ENCODE results near the gene DHX58. TPM values are rescaled to one million over a fixed set of nuclear protein-coding genes. Genes with fewer than 3 reads are reported as not detected.

The DHX58 gene
- polyA plus RNA-seq, 1 of the 3 experiments (the other 2 are of a cell fraction) = 1.2 TPM

- H3F3A ChIP-seq (replicated peaks; ENCODE audit: insufficient read depth) = no peaks in the 10 kb centered on the region
- H3K4me2 ChIP-seq = no peak overlapping the region
- no peaks in the 10 kb centered on the region for H3K79me2 ChIP-seq (ENCODE audit: insufficient read depth)
- no peak overlapping the region for H3K27ac ChIP-seq (ENCODE audit: low read depth in 2 of 2, low read length in 1 of 2)
- H3K4me3 ChIP-seq (ENCODE audit: low read depth in 2 of 2, low read length in 1 of 2) = no peak overlapping the region
- ChIA-PET POLR2A (no interaction called here), CTCF (interaction anchor here (0.6 to 29.9 kb wide), 6 partner anchors 17 to 137 kb away, joined by 3 to 496 read pairs (median 4); partner anchors contain the start of genes DHX58, DNAJC7 and NKIRAS2)
- no peaks in the 10 kb centered on the region for H3K9me2 ChIP-seq
- no peaks in the 10 kb centered on the region for H3K36me3 ChIP-seq (replicated peaks in 1 of 2; ENCODE audit: control insufficient read depth in 1 of 2, insufficient read depth in 2 of 2, low read length in 1 of 2)
- H2AFZ ChIP-seq (ENCODE audit: low read depth) = no peak overlapping the region
- no peak overlapping the region for H3K9ac ChIP-seq
- H4K20me1 ChIP-seq (ENCODE audit: insufficient read depth) = no peaks in the 10 kb centered on the region
- DNase-seq = no peak
- 80% methylated on average over 8 of the region's 8 CpGs for WGBS (ENCODE audit: low lambda C conversion rate)
- H3K9me3 ChIP-seq = no peaks in the 10 kb centered on the region
- peaks cover 0 to 4% of the 10 kb centered on the region in 2 experiments; a peak in 1 of 4 replicates for H3K4me1 ChIP-seq (ENCODE audit: control insufficient read depth in 1 of 2, insufficient read depth in 2 of 2, low read depth in 1 of 2, low read length in 1 of 2)
- H3K27me3 ChIP-seq (ENCODE audit: insufficient read depth) = no peaks in the 10 kb centered on the region; the same call in 1 of the 2 replicates
- no peak for TF ChIP-seq YY1 (IDR thresholded peaks at IDR 0.05; ENCODE audit: low read depth)
- TF ChIP-seq GATA2 (CRISPR knock-in tag; IDR thresholded peaks at IDR 0.05) = no peak
- no peak for TF ChIP-seq TCF12 (IDR thresholded peaks at IDR 0.05)
- TF ChIP-seq MEF2A (IDR thresholded peaks at IDR 0.05; ENCODE audit: borderline replicate concordance, low read depth) = no peak
- no peak for TF ChIP-seq RXRA (IDR thresholded peaks at IDR 0.05; ENCODE audit: borderline replicate concordance, low read depth)
- no peak for TF ChIP-seq EZH2phosphoT487 (IDR thresholded peaks at IDR 0.05; ENCODE audit: borderline replicate concordance, low read depth)
- TF ChIP-seq USF1 (IDR thresholded peaks at IDR 0.05; ENCODE audit: borderline replicate concordance, low read depth) = no peak
- TF ChIP-seq CHD2 (IDR thresholded peaks at IDR 0.05; ENCODE audit: low read length, partially characterized antibody) = no peak
- no peak for TF ChIP-seq REST (IDR thresholded peaks at IDR 0.05; ENCODE audit: low read depth, low read length)
These were observed 16.0 kb downstream of the DHX58 start for GRCh38 chr17:42096360-42097111.

GRCh38 chr17:42094375-42095069, 18.0 kb downstream of the DHX58 start:
- ChIA-PET POLR2A (no interaction called here), CTCF (interaction anchor here (0.8 to 29.9 kb wide), 3 partner anchors 23 to 71 kb away, joined by 3 to 496 read pairs (median 187); partner anchors contain the start of genes DNAJC7 and NKIRAS2)
- H3K27me3 ChIP-seq (ENCODE audit: insufficient read depth) = peaks cover 5% of the 10 kb centered on the region; the same call in 1 of the 2 replicates
- TF ChIP-seq IRF3 (IDR thresholded peaks at IDR 0.05; ENCODE audit: low read depth, low read length) (no peak), CTCF (IDR thresholded peaks at IDR 0.05) (no peak), TAF1 (IDR thresholded peaks at IDR 0.05; ENCODE audit: borderline replicate concordance, low read depth, low read length) (no peak), RAD21 (IDR thresholded peaks at IDR 0.05; ENCODE audit: low read length) (no peak), MXI1 (IDR thresholded peaks at IDR 0.05; ENCODE audit: low read depth, low read length) (no peak), USF1 (IDR thresholded peaks at IDR 0.05; ENCODE audit: borderline replicate concordance, low read depth) (no peak), JUND (IDR thresholded peaks at IDR 0.05) (no peak), CHD2 (IDR thresholded peaks at IDR 0.05; ENCODE audit: low read length, partially characterized antibody) (no peak), ELF1 (IDR thresholded peaks at IDR 0.05) (no peak), TCF12 (IDR thresholded peaks at IDR 0.05) (no peak), EZH2phosphoT487 (IDR thresholded peaks at IDR 0.05; ENCODE audit: borderline replicate concordance, low read depth) (no peak)

More at GRCh38 chr17:42094375-42095069, 18.0 kb downstream of the DHX58 start:
- Histone ChIP-seq H2AFZ (ENCODE audit: low read depth) (no peak overlapping the region), H3K79me2 (ENCODE audit: insufficient read depth) (no peaks in the 10 kb centered on the region), H3K36me3 (replicated peaks in 1 of 2; ENCODE audit: control insufficient read depth in 1 of 2, insufficient read depth in 2 of 2, low read length in 1 of 2) (no peaks in the 10 kb centered on the region), H3K27ac (ENCODE audit: low read depth in 2 of 2, low read length in 1 of 2) (no peak overlapping the region), H3K4me1 (ENCODE audit: control insufficient read depth in 1 of 2, insufficient read depth in 2 of 2, low read depth in 1 of 2, low read length in 1 of 2) (peaks cover 0 to 4% of the 10 kb centered on the region in 2 experiments; a peak in 1 of 4 replicates), H3K4me3 (ENCODE audit: low read depth in 2 of 2, low read length in 1 of 2) (no peak overlapping the region), H3F3A (replicated peaks; ENCODE audit: insufficient read depth) (no peaks in the 10 kb centered on the region), H4K20me1 (ENCODE audit: insufficient read depth) (no peaks in the 10 kb centered on the region), H3K9me2 (no peaks in the 10 kb centered on the region), H3K9me3 (no peaks in the 10 kb centered on the region), H3K4me2 (no peak overlapping the region), H3K9ac (no peak overlapping the region)
- 90% methylated on average over 10 of the region's 12 CpGs for WGBS (ENCODE audit: low lambda C conversion rate)
- no peak for DNase-seq

Measured in SK-N-SH (cell line).